ENCODE data around the gene FOXJ2.
A peak's percentile ranks its signal among the peaks of the same experiment; 100 is the strongest.
"Not testable (repeated sequence)": the region's sequence is repeated elsewhere in the genome, so short reads cannot be mapped to it uniquely, and the experiment has no call there.

The FOXJ2 gene

GRCh38 chr12:8076366-8076765 lies 43.9 kb downstream of the FOXJ2 start:
- TF ChIP-seq, protein P1, sequence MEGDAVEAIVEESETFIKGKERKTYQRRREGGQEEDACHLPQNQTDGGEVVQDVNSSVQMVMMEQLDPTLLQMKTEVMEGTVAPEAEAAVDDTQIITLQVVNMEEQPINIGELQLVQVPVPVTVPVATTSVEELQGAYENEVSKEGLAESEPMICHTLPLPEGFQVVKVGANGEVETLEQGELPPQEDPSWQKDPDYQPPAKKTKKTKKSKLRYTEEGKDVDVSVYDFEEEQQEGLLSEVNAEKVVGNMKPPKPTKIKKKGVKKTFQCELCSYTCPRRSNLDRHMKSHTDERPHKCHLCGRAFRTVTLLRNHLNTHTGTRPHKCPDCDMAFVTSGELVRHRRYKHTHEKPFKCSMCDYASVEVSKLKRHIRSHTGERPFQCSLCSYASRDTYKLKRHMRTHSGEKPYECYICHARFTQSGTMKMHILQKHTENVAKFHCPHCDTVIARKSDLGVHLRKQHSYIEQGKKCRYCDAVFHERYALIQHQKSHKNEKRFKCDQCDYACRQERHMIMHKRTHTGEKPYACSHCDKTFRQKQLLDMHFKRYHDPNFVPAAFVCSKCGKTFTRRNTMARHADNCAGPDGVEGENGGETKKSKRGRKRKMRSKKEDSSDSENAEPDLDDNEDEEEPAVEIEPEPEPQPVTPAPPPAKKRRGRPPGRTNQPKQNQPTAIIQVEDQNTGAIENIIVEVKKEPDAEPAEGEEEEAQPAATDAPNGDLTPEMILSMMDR (IDR thresholded peaks at IDR 0.05; ENCODE audit: low read depth, low read length): no peak
- no peak for DNase-seq (ENCODE audit: extremely low read depth, low read depth)

GRCh38 chr12:8077207-8077606 lies 44.7 kb downstream of the FOXJ2 start:
- no peak for DNase-seq (ENCODE audit: extremely low read depth, low read depth)
- TF ChIP-seq, protein P1 (IDR thresholded peaks at IDR 0.05; ENCODE audit: low read depth, low read length): no peak

- DNase-seq (ENCODE audit: extremely low read depth, low read depth): peak; percentile 49
Observed at GRCh38 chr12:8078398-8078797, 45.9 kb downstream of the FOXJ2 start.

GRCh38 chr12:8078916-8079315 lies 46.4 kb downstream of the FOXJ2 start:
- DNase-seq (ENCODE audit: extremely low read depth, low read depth): no peak
- TF ChIP-seq, protein P1 (IDR thresholded peaks at IDR 0.05; ENCODE audit: low read depth, low read length): no peak

More at GRCh38 chr12:8078398-8078797, 45.9 kb downstream of the FOXJ2 start:
- TF ChIP-seq, protein P1 (IDR thresholded peaks at IDR 0.05; ENCODE audit: low read depth, low read length): peak; percentile 54

DNA sequence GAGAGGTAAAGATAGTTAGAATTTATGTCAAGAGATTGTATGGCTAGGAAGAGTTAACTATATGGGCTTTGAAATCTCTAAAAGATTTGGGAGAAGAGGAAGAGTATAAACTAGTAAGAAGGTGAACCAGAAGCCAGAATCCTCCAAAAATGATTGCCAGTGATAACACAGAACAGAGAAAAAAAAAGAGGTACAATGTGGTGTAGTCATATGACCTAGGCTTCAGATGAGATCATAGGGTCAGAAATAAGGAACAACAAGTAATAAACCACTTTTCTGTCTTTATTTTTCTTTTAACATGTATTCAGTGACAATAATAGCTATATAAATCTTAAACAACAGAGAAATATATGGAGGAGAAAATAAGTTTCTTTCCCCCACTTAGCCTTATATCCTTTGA lies 47.6 kb downstream of the FOXJ2 start:
- TF ChIP-seq, protein P1 (IDR thresholded peaks at IDR 0.05; ENCODE audit: low read depth, low read length): no peak
- DNase-seq (ENCODE audit: extremely low read depth, low read depth): no peak

DNA sequence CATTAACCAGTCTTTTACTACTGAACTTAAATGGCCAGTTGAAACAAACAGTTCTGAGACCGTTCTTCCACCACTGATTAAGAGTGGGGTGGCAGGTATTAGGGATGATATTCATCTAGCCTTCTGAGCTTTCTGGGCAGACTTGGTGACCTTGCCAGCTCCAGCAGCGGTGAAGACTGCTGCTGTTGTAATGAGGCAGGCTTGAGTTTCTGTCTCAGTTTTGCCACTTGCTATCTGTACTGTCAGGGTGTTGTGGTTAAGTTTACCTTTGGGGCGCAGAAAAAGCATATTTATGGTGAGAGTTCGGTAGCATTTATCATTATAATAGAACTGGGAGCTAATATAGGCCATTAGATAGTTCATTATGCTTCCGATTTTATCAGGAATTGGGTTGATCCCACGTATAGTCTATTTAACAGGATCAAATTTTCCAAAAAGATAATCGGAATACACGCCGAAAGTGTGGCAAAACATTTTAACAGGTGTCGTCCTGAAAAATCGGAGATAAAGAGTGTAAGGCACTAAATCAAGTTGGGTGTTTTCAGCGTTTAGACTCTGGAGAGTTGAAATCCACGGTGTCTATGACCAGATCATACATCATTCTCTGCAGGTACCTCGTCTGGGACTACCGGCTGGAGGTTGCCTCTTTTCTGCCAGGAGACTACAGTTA lies 48.9 kb downstream of the FOXJ2 start:
- DNase-seq (ENCODE audit: extremely low read depth, low read depth): no peak
- TF ChIP-seq, protein P1 (IDR thresholded peaks at IDR 0.05; ENCODE audit: low read depth, low read length): no peak

DNA sequence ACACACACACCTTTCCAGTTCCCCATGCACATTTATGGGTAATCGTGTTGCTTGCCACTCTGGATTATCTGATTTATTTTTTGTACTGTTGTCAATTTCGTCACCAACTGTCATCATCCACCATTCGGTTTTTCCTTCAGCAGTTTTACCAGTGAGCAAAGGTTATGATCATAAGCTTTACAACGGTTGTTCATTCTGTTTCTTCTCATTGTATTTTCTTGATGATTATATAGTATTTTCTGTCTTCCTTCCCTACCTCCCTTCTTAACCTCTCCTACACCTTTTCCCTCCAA lies 50.2 kb downstream of the FOXJ2 start:
- no peak for DNase-seq (ENCODE audit: extremely low read depth, low read depth)
- TF ChIP-seq, protein P1 (IDR thresholded peaks at IDR 0.05; ENCODE audit: low read depth, low read length): no peak

- not testable (repeated sequence) for DNase-seq (ENCODE audit: extremely low read depth, low read depth)
Observed at GRCh38 chr12:8084351-8084750, 51.8 kb downstream of the FOXJ2 start.

Data from AG09319 (cell line).